AG04449 (cell line): ENCODE results near the gene FOCAD.

Experiments used
- CTCF ChIA-PET: fragments of 350-600 bp; formaldehyde crosslinking; extraction: SDS; loops from one replicate; lab custom pipeline; 2021; ENCODE audit warnings: antibody characterized with exemption; lab: Yijun Ruan, JAX
- POLR2A ChIA-PET: fragments of 400-600, 350-600 bp; formaldehyde crosslinking; extraction: SDS; loops from one replicate; lab custom pipeline; 2020; ENCODE audit warnings: antibody characterized with exemption, inconsistent platforms; lab: Yijun Ruan, JAX
- DNase-seq: peaks from one replicate; pipeline ENCODE4 v3.0.0-alpha.2; 2010; ENCODE audit warnings: low read depth, low spot score
- H3K4me3 ChIP-seq: 2 replicates; pipeline ENCODE4 v1.5.1; 2011; ENCODE audit warnings: low read depth, mild to moderate bottlenecking, control low read depth, low read length
- TF ChIP-seq, protein P1 (sequence below): IDR thresholded peaks from one replicate; pipeline ENCODE4 v1.5.1; 2011; ENCODE audit warnings: mild to moderate bottlenecking, moderate library complexity, low read length, control low read depth, inconsistent platforms; ENCODE audit not compliant: insufficient read depth; ENCODE audit errors: missing control alignments

Gene FOCAD

DNA sequence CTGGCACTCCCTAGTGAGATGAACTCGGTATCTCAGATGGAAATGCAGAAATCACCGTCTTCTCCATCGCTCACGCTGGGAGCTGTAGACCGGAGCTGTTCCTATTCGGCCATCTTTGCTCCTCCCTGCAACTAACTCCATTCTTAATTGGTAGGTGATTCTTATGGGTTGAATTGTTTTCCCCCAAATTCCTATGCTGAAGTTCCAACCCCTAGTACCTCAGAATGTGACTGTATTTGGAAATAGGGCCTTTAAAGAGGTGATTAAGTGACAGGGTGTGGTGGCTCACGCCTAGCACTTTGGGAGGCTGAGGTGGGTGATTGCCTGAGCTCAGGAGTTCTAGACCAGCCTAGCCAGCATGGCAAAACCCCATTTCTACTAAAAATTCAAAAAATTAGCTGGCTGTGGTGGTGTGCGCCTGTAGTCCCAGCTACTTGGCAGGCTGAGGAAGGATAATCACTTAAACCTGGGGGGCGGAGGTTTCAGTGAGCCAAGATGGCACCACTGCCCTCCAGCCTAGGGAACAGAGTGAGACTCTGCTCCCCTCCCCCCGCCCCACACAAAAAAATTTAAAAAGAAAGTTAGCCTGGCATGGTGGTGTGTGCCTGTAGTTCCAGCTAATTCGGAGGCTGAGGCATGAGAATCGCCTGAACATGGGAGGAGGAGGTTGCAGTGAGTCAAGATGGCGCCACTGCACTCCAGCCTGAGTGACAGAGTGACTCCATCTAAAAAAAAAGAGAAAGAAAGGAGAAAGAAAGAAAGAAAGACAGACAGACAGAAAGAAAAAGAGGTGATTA lies 25.2 kb upstream of the FOCAD start:
- no peak for DNase-seq
- ChIA-PET CTCF (no interaction called here), POLR2A (no interaction called here)
- TF ChIP-seq, protein P1, sequence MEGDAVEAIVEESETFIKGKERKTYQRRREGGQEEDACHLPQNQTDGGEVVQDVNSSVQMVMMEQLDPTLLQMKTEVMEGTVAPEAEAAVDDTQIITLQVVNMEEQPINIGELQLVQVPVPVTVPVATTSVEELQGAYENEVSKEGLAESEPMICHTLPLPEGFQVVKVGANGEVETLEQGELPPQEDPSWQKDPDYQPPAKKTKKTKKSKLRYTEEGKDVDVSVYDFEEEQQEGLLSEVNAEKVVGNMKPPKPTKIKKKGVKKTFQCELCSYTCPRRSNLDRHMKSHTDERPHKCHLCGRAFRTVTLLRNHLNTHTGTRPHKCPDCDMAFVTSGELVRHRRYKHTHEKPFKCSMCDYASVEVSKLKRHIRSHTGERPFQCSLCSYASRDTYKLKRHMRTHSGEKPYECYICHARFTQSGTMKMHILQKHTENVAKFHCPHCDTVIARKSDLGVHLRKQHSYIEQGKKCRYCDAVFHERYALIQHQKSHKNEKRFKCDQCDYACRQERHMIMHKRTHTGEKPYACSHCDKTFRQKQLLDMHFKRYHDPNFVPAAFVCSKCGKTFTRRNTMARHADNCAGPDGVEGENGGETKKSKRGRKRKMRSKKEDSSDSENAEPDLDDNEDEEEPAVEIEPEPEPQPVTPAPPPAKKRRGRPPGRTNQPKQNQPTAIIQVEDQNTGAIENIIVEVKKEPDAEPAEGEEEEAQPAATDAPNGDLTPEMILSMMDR = no peak
- peak overlapping the region; percentile 36 for H3K4me3 ChIP-seq

GRCh38 chr9:20659474-20659967 lies 24.5 kb upstream of the FOCAD start:
- POLR2A ChIA-PET = no interaction called here
- CTCF ChIA-PET = no interaction called here
- H3K4me3 ChIP-seq = no peak overlapping the region
- TF ChIP-seq, protein P1 = no peak
- no peak for DNase-seq

DNA sequence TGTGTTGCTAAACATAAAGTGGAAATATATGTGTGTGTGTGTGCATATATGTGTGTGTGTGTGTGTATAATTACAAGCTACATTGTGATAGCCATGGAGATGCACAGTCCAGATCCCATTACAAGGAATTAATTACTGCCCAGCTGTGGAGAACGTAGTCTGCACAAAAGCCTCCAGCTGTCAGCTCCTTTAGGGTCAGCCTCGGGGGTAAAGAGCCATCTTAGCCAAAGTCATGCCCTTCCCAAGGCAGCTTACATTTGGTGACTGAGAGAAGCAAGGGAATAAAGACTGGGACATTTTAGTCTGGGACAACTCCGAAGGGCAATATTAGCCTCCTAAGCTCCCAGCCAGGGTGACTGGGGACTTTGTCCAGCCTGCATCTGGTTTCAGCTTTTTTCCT lies 21.9 kb upstream of the FOCAD start:
- DNase-seq = no peak
- H3K4me3 ChIP-seq = no peak overlapping the region
- POLR2A ChIA-PET = no interaction called here

DNA sequence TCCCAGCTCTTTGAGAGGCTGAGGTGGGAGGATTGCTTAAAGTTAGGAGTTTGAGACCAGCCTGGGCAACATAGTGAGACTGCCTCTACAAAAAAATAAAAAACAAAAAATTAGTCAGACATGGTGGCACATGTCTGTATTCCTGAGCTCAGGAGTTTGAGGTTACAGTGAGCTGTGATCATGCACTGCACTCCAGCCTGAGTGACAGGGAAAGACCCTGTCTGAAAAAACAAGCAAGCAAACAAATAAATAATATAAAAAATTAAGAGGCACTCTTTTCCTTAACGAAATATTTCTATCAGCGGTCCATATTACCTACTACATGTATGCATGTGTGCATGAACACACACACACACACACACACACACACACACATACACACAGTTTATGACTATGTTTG lies 20.9 kb upstream of the FOCAD start:
- no peak overlapping the region for H3K4me3 ChIP-seq
- POLR2A ChIA-PET = no interaction called here
- DNase-seq = no peak
- TF ChIP-seq, protein P1 = no peak
- CTCF ChIA-PET = no interaction called here

More for the DNA sequence above, 21.9 kb upstream of the FOCAD start:
- CTCF ChIA-PET = interaction anchor here (0.9 kb wide), 1 partner anchor 223 kb away, joined by 3 read pairs; no protein-coding TSS in a partner anchor
- TF ChIP-seq, protein P1 = no peak

DNA sequence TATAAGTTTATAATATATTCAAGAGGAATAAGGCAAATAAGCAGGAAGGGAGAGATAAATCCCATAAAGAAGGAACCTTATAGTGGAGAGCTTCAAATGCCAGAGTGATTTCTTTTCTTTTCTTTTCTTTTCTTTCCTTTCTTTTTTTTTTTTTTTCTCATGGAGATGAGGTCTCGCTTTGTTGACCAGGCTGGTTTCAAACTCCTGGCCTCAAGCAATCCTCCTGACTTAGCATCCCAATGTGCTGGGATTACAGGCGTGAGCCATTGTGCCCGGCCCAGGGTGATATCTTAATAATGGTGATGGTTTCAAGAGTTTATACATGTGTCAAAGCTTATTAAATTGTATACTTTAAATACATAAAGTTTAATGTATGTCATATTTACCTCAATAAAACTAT lies 19.6 kb upstream of the FOCAD start:
- no peak for DNase-seq
- H3K4me3 ChIP-seq = no peak overlapping the region
- ChIA-PET POLR2A (no interaction called here), CTCF (interaction anchor here (1.6 kb wide), 1 partner anchor 276 kb away, joined by 4 read pairs; no protein-coding TSS in a partner anchor)
- TF ChIP-seq, protein P1 = no peak

- ChIA-PET POLR2A (no interaction called here), CTCF (no interaction called here)
- DNase-seq = no peak
- TF ChIP-seq, protein P1 = no peak
- no peak overlapping the region for H3K4me3 ChIP-seq
Measured at GRCh38 chr9:20670395-20670794, 13.7 kb upstream of the FOCAD start.
